Measurements from ENCODE around the gene BMPR1B.

GRCh38 chr4:95120456-95120855, 362.7 kb downstream of the BMPR1B start:
- TF ChIP-seq CTCF (IDR thresholded peaks at IDR 0.05; ENCODE audit: low read length) (no peak), EZH2 (optimal IDR thresholded peaks at IDR 0.05; ENCODE audit: low read depth, low read length) (no peak), EZH2phosphoT487 (IDR thresholded peaks at IDR 0.05; ENCODE audit: low read length) (no peak)

All from MM.1S (cell line).